HEK293T (cell line): Measurements from ENCODE around the gene ANKRD13D.
A peak's percentile ranks its signal among the peaks of the same experiment; 100 is the strongest.

ENCODE experiments used
- CTCF ChIA-PET: fragments of 350-600 bp; formaldehyde crosslinking; extraction: SDS; loops from one replicate; lab custom pipeline; 2021; ENCODE audit warnings: antibody characterized with exemption, inconsistent platforms; lab: Yijun Ruan, JAX
- POLR2A ChIA-PET: fragments of 350-600 bp; formaldehyde crosslinking; extraction: SDS; loops from one replicate; lab custom pipeline; 2020; ENCODE audit warnings: antibody characterized with exemption, inconsistent platforms; lab: Yijun Ruan, JAX
- DNase-seq: peaks from one replicate; pipeline ENCODE4 v3.0.0; 2012; ENCODE audit warnings: mixed read lengths; ENCODE audit errors: extremely low spot score
- ARNT ChIP-seq: fragments of 450-650 bp; IDR thresholded peaks from 2 replicates; pipeline ENCODE4 v1.6.1; 2017; ENCODE audit warnings: mild to moderate bottlenecking
- BHLHE40 ChIP-seq: fragments of 450-650 bp; IDR thresholded peaks from 2 replicates; pipeline ENCODE4 v1.6.1; 2016; ENCODE audit warnings: mild to moderate bottlenecking, moderate library complexity, borderline replicate concordance
- CTBP1 ChIP-seq: fragments of 450-650 bp; IDR thresholded peaks from 2 replicates; pipeline ENCODE4 v1.6.1; 2016; ENCODE audit warnings: borderline replicate concordance
- ELF4 ChIP-seq: fragments of 450-650 bp; IDR thresholded peaks from 2 replicates; pipeline ENCODE4 v1.6.1; 2017; ENCODE audit warnings: antibody characterized with exemption
- FOXA1 ChIP-seq: fragments of 450-650 bp; IDR thresholded peaks from 2 replicates; pipeline ENCODE4 v1.6.1; 2016; ENCODE audit warnings: mild to moderate bottlenecking
- FOXK2 ChIP-seq: fragments of 450-650 bp; IDR thresholded peaks from 2 replicates; pipeline ENCODE4 v1.6.1; 2016; ENCODE audit warnings: mild to moderate bottlenecking
- FOXM1 ChIP-seq: fragments of 450-650 bp; IDR thresholded peaks from 2 replicates; pipeline ENCODE4 v1.6.1; 2017; ENCODE audit warnings: mild to moderate bottlenecking, borderline replicate concordance
- HDGF ChIP-seq: fragments of 450-650 bp; IDR thresholded peaks from 2 replicates; pipeline ENCODE4 v1.6.1; 2017; ENCODE audit warnings: antibody characterized with exemption, borderline replicate concordance
- L3MBTL2 ChIP-seq: fragments of 450-650 bp; conservative IDR thresholded peaks from 2 replicates; pipeline ENCODE4 v1.6.1; 2016; ENCODE audit warnings: mild to moderate bottlenecking
- LEF1 ChIP-seq: fragments of 450-650 bp; IDR thresholded peaks from 2 replicates; pipeline ENCODE4 v1.6.1; 2017; ENCODE audit warnings: mild to moderate bottlenecking, borderline replicate concordance
- NFRKB ChIP-seq: fragments of 450-650 bp; IDR thresholded peaks from 2 replicates; pipeline ENCODE4 v1.6.1; 2016; ENCODE audit warnings: mild to moderate bottlenecking, moderate library complexity
- PKNOX1 ChIP-seq: fragments of 450-650 bp; IDR thresholded peaks from 2 replicates; pipeline ENCODE4 v1.6.1; 2016
- SP1 ChIP-seq: fragments of 450-650 bp; IDR thresholded peaks from 2 replicates; pipeline ENCODE4 v1.6.1; 2017
- SUZ12 ChIP-seq: fragments of 450-650 bp; IDR thresholded peaks from 2 replicates; pipeline ENCODE4 v1.6.1; 2016; ENCODE audit warnings: mild to moderate bottlenecking
- TARDBP ChIP-seq: fragments of 450-650 bp; IDR thresholded peaks from 2 replicates; pipeline ENCODE4 v1.6.1; 2016
- ZNF384 ChIP-seq: fragments of 450-650 bp; IDR thresholded peaks from 2 replicates; pipeline ENCODE4 v1.6.1; 2016

The ANKRD13D gene

GRCh38 chr11:67320011-67320410 lies 30.9 kb downstream of the ANKRD13D start:
- ChIA-PET CTCF (interaction anchor here (0.6 to 1.6 kb wide), 4 partner anchors 25 to 247 kb away, joined by 3 to 5 read pairs (median 4); no protein-coding TSS in a partner anchor), POLR2A (interaction anchor here (4.0 kb wide), 1 partner anchor 31 kb away, joined by 23 read pairs; the partner anchor contains the start of gene ANKRD13D)
- TF ChIP-seq SP1 (no peak), ZNF384 (no peak), ELF4 (no peak), NFRKB (no peak), FOXA1 (no peak), ARNT (no peak), PKNOX1 (no peak), BHLHE40 (no peak), L3MBTL2 (no peak), FOXK2 (no peak), FOXM1 (no peak)

GRCh38 chr11:67320691-67321090 lies 31.6 kb downstream of the ANKRD13D start:
- DNase-seq: peak; percentile 0
- no peak for TF ChIP-seq NFRKB
- CTCF ChIA-PET: interaction anchor here (0.6 to 1.5 kb wide), 2 partner anchors 57 to 248 kb away, joined by 3 to 5 read pairs; no protein-coding TSS in a partner anchor
- POLR2A ChIA-PET: no interaction called here

More at GRCh38 chr11:67320011-67320410, 30.9 kb downstream of the ANKRD13D start:
- no peak for DNase-seq

- CTCF ChIA-PET: interaction anchor here (1.5 kb wide), 1 partner anchor 58 kb away, joined by 5 read pairs; no protein-coding TSS in a partner anchor
- POLR2A ChIA-PET: interaction anchor here (1.7 kb wide), 1 partner anchor 55 kb away, joined by 4 read pairs; the partner anchor contains the start of gene GRK2
- TF ChIP-seq FOXK2: no peak
- no peak for TF ChIP-seq SUZ12
- DNase-seq: no peak
These were observed 32.3 kb downstream of the ANKRD13D start for GRCh38 chr11:67321313-67321871.

- CTCF ChIA-PET: interaction anchor here (0.6 kb wide), 1 partner anchor 227 kb away, joined by 4 read pairs; no protein-coding TSS in a partner anchor
- POLR2A ChIA-PET: interaction anchor here (0.6 to 1.7 kb wide), 2 partner anchors 23 to 56 kb away, joined by 3 to 4 read pairs; partner anchors contain the start of gene GRK2
- DNase-seq: no peak
- TF ChIP-seq PKNOX1 (no peak), ARNT (no peak), FOXM1 (no peak), SUZ12 (no peak), FOXK2 (no peak), CTBP1 (no peak), TARDBP (no peak), LEF1 (no peak), FOXA1 (no peak), HDGF (no peak), SP1 (no peak), NFRKB (no peak)
These were observed 32.9 kb downstream of the ANKRD13D start for GRCh38 chr11:67322049-67322448.

GRCh38 chr11:67323526-67323925 lies 34.4 kb downstream of the ANKRD13D start:
- no peak for DNase-seq
- POLR2A ChIA-PET: no interaction called here
- CTCF ChIA-PET: interaction anchor here (0.6 to 0.9 kb wide), 3 partner anchors 19 to 29 kb away, joined by 3 to 4 read pairs (median 3); no protein-coding TSS in a partner anchor

GRCh38 chr11:67332081-67332691 lies 43.1 kb downstream of the ANKRD13D start:
- ChIA-PET CTCF (interaction anchor here (1.5 to 1.6 kb wide), 2 partner anchors 14 to 19 kb away, joined by 5 to 6 read pairs; no protein-coding TSS in a partner anchor), POLR2A (no interaction called here)
- DNase-seq: no peak
- TF ChIP-seq FOXA1 (no peak), SP1 (no peak), ELF4 (no peak), SUZ12 (no peak), PKNOX1 (no peak), FOXM1 (no peak), ZNF384 (no peak), BHLHE40 (no peak), TARDBP (no peak), CTBP1 (no peak), ARNT (no peak), LEF1 (no peak), FOXK2 (no peak), NFRKB (no peak)

More at GRCh38 chr11:67323526-67323925, 34.4 kb downstream of the ANKRD13D start:
- TF ChIP-seq ARNT (no peak), ELF4 (no peak), LEF1 (no peak), ZNF384 (no peak), SP1 (no peak), CTBP1 (no peak)
